Posterior cingulate gyrus (tissue), 11 donors: ENCODE measurements around the gene ESPNL.

Experiments used
- DNase-seq, 10 donors: peaks; one replicate each; pipeline versions ENCODE4 v3.0.0 to v3.0.0-alpha.2; 2020 to 2021; ENCODE audit warnings: mixed read lengths in 3 of 10
- intact Hi-C: fragments of 100-400 bp; cut with DNase I; formaldehyde crosslinking; loops from one replicate; pipeline ENCODE4 v1.15.1; 2023

ESPNL gene

DNA sequence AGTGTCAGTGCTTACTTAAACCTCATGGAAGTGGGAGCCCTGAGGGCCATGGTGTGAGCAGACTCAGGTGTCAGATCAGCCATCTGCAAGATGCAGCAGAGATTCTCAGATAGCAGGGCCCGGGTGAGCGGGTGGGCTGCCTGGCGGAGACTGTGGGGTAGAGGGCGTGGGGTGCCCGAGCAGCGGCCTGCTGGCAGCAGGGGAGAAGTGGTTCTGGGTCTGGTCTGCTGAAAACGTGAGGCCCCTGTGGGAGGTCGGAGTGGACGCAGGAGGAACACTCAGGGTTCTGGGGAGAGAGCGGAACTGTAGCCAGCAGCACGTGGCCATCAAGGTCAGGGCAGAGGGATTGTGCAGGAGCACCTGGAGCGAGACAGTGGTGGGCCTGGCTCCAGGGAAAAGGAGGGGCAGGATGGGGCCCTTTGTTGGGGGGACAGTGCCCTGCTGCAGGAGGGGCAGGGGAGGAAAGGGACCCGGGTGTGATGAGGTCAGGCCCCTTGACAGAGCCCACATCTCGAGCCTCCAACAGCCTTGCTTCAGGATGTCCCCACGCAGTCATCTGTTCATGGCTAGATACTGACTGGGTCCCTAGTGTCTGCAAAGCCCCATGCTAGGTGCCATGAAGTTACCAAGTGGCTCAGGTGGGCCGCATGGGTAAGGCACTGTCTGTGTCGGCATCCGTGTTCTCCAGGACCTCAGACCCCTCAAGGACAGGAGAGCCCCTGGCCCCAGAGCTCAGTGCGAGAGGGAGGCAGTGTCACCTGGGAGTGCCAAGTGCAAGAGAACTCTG, 2.7 kb upstream of the ESPNL start:
- DNase-seq = peak in 3 of 10 donors; percentile 27 to 78 (median 69)
- intact Hi-C loops = no loop called here

DNA sequence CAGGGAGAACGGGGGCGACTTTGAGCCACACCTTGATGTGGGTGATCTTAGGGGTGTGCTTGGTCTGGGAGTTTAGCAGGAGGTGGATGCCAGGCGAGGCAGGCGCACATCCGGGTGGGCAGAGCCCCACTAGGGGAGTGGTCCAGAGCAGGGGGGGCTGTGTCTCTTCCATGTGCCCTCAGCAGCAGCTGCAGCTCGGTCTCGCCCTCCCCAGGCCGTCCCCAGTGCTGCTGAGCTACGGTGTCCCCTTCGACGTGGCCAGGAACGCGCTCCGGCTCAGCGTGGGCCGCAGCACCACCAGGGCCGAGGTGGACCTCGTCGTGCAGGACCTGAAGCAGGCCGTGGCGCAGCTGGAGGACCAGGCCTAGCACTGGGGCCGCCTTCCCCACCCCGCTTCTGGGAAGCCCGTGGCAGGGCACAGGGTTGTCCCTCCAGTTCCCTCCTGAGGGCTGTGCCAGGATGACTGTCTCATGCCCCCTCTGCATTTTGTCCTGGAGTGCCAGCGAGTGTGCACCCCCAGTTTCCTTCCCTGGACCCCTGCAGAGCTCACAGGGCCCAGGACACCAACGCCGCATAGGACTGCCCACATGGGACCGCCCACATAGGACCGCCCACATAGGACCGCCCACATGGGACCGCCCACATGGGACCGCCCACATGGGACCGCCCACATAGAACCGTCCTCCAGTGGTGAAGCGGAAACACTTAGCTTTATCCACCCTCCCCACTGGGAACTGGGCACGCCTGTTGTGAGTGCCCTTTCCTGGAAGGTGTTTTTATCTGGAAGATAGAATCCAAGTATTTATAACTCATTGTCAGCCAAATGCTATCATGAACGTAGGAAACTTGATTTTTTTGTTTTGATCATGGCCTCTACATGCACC, 1.9 kb upstream of the ESPNL start:
- intact Hi-C loops = no loop called here
- DNase-seq = peak in 3 of 10 donors; percentile 53 to 81 (median 80)

DNA sequence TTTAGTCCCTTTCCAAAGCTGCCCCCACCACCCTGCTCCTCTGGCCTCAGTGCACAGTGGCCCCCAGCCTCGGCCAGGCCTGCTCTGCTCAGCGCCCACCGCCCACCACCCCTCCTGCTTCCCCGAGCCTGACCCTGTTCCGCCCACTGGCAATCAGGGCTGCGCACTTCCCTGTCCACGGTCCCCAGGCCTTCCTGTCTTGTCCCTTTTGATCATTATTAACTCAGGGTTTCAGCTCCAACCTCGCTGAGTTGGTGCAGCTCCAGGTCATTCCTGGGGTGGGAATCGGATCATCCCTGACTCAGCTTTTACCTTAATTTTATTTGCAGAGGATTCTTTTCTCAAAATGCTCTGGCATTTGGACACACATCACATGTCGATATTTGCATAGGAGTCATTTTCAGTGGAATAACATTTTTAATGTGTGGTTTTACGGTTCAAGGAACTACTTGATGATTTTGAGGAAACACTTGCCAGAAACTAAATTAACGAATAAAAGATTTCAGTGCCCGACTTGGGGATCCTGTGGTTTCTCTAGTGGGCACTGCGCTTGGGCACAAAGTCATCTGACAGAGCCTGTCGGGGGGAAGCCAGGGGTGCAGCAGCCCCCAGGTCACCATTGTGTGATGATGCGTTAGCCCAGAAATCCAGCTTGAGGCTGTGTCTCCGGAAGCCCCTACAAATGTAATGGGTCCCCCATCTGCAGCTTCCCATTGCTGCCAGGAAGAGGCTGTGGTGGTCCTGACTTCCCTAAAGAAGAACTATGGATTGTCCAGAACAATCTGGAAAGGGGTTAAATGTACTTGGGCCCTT, 1.0 kb upstream of the ESPNL start:
- intact Hi-C loops = no loop called here
- peak in 3 of 10 donors; percentile 45 to 78 (median 61) for DNase-seq

DNA sequence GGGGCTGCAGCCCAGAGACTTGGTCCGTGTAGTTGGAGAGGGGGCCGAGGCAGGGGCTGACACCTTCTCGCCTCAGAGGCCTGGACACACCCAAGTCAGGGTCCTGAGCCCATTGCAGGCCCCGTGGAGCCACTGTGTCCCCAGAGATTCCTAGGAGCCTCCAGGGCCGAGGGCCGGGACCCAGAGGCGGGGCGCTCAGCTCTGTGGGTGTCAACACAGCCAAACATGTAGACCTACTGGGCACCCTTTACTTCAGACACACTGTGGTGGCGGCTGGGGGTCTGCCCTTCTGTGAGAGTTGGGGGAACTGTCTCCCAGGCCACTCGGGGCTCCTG, 459 bp upstream of the ESPNL start:
- intact Hi-C loops = no loop called here
- peak in 1 of 10 donors; percentile 52 for DNase-seq

DNA sequence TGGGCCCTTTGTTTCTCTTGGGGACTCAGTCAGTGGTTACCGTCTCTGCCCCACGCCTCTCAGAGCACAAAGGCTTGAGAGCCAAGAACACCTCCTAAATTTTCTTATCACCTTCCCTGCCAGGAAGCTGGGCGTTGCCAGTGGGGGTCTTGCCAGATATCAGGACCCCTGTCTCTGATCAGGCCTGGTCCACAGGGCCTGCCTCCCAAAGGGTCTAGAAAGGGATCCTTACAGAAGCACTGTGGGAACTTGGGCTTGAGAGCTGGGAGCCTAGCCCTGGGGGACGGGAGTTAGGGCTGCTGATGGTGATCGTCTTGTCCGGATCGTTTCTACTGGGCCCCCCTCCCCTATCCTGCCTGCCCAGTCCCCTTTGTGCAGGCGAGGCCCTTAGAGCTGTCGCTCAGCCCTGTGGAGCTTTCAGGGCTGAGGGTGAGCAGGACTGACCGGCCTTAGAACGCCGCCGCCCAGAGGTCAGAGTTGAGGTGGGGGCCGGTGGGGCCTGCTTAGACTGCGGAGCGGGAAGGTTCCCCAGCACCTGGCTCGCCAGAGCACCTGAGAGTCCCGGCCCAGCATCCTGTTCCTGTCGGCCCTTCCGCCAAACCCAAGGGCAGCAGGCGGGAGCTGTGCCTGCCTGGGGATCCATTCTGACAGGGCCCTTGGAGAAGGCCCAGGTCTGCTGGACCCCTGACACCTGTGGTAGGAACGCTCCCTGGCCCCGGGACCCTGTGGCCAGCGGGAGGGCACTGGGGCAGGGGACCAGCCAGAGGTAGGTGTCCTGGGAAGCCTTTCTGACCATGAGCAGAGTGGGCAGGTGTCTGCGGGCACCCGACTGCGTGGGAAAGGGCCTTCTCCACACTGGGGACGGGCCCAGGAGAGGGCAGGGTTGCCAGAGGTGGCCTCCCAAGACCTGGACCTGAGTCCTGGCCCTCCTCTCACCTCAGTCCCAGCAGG, 956 bp downstream of the ESPNL start:
- DNase-seq = peak in 3 of 10 donors; percentile 48 to 81 (median 72)
- intact Hi-C loops = no loop called here

DNA sequence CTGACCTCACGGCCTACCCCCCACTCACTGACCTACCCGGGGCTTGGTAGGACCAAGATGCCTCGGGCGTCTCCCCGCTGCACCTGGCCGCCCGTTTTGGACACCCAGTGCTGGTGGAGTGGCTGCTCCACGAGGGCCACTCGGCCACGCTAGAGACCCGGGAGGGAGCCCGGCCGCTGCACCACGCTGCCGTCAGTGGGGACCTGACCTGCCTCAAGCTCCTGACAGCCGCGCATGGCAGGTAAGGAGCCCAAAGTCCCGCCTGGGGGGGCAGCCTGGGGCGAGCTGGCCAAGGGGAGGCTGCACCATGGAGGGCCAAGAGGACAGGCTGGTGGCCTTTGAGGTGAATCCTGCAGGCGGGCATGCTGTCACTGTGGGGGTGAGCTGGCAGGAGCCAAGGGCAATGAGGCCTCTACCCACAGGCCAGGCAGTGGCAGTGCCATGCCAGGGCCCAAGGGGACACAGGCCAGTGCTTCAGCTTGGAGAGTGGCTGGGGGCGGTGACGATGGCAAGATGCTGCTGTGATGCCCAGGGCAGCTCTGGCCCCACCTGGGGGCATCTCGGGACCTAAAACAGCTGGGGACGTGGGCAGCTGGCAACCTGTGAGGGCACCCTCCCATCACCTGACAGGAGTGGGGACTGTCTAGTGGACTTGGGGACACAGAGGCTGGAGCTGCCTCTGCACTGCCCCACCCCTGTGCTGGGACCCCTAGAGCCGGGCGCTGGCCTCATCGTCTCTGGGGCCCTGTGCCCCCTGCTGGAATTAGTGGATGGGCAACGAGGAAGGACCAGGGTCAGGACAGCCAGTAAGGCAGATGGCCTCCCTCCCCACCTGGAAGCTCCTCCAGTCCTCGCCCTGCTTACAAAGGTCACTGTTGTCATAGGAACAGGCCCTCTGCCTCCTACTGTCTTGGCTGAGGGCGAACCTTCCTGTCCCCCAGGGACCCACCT, 2.0 kb downstream of the ESPNL start:
- DNase-seq = peak in 3 of 10 donors; percentile 70 to 80 (median 76)
- intact Hi-C loops = no loop called here

DNA sequence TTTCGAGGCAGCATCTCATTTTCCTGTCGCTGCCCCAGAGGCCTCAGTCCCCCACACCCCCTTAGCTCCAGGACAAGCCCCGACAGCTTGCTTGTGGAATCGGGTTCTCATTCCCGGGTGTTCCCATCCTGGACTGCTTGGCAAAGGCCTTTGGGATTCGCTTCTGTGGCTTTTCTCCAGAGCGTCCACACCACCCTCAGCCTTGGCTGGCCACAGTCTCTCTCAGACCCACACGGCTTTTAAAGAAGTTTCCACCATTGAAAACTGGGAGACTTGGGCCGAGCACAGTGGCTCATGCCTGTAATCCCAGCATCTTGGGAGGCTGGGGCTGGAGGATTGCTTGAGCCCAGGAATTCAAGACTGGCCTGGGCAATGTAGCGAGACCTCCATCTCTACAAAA, 2.7 kb downstream of the ESPNL start:
- intact Hi-C loops = no loop called here
- DNase-seq = peak in 2 of 10 donors; percentile 27 to 45

DNA sequence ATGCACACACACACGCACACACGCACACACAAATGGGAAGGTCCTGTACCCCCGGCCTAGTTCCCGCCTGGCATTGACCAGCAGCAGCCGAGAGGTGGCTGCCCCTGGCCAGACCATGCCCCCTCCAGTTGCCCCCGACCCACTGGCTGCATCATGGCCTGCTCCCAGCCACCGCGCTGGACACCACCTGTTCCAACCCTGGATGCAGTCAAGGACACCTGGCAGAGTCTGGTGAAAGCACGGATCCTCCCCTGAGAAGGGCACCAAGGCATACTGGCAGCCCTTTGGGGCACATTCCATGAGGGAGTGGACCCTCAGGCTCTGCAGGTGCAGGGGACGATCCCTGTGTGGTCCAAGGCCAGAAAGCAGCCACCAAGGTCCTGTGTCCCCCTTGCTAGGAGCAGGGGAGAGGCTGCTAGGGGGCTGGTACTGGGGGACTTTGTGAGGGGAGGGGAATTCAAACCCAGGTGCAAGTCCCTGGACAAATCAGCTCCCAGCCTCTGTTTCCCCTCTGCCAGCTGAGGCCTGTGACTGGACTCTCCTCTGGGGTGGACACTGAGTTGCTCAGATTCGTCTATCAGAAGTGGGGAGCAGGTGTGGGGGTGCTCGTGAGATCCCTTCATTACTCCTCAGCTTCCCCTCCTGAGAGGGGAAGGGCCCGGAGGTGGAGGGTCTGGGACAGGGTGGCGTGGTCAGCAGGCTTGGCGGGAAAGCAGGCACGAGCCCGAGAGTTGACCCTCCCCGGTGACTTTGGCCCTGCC, 3.5 kb downstream of the ESPNL start:
- intact Hi-C loops = no loop called here
- DNase-seq = peak in 3 of 10 donors; percentile 32 to 80 (median 52)

DNA sequence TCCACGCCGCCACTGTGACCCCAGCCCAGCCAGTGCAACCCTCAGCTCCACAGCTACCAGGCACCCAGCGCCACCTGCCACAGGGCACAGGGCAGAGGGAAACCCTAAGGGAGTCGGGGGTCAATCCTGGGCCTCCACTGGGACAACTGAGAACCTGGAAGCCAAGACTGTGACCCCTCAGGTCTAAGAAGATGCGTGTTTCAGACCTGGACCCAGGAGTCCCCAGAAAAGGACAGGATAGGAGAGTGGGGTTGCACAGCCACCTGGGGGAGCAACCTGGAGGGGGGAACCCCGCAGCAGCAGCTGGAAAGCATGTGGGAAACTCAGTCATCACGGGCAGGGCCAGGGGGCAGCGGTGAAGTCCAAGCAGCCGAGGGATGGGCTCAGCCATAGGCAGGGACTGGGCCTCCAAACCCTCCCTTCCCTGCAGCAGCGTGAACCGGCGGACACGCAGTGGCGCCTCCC, 4.1 kb downstream of the ESPNL start:
- DNase-seq = peak in 4 of 10 donors; percentile 7 to 70 (median 59)
- intact Hi-C loops = no loop called here

DNA sequence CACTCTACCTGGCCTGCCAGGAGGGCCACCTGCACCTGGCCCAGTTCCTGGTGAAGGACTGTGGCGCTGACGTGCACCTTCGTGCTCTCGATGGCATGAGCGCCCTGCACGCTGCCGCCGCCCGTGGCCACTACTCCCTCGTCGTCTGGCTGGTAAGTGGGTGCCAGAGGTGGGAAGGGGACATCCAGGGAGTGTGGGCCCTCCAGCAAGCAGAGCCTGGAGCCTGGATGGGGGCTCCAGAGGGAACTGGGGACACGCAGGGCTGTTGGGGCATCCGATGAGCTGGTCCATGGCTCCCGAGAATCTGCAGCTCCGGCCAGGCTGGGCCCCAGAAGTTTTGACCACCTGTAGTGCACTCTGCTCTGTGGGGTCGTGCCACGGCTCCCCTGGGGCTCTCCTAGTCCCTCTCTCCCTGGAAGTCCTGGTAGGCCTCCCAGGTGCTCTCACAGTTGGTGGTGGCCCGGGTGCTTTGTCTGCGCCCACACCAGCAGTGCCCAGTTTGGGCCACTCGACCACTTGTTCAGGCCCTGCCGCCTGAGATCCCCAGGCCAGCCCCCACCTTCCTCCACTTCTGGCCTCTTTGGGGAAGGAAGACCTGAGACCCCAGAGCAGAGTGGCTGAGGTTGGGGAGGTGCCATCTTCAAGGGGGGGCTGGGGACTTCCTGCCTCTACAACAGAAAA, 4.7 kb downstream of the ESPNL start:
- intact Hi-C loops = no loop called here
- DNase-seq = peak in 4 of 10 donors; percentile 2 to 81 (median 63)

DNA sequence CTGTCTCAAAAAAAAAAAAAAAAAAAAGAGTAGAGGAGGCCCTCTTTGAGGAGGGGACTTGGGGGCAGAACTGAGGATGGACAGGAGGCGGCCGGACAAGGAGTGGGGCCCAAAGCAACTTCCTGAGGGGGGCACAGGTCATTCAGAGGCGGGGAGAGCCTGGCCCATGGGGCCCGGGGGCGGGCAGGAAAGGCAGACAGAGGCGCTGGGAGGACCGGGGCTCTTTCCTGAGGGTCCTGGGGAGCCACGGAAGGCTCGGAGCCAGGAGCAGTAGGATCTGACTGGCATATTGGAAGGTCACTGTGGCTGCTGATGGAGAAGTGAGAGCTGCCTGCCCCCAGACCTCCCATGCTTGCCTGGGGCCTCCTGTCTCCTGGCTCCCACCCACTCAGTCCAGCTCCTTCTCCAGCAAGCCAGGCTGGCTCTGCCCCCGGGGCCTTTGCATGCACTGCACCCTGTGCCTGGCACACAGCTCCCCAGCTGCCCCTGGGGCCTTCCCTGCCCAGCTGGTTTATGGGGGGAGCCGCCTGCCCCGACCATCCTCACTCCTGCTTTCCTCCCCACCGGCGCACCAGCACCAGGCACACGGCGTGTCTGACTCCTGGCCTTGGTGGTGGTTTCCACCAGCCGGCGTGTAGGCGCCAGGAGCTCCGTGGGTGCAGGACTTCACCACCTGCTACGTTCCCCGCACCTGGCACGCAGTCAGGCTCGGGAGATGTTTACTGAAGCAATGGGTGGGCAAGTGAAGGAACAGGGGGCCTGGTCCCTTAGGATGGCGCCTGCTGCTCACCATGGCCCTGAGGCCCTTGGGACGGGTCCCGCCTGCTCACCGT, 5.6 kb downstream of the ESPNL start:
- peak in 7 of 10 donors; percentile 9 to 83 (median 27) for DNase-seq
- intact Hi-C loops = no loop called here

DNA sequence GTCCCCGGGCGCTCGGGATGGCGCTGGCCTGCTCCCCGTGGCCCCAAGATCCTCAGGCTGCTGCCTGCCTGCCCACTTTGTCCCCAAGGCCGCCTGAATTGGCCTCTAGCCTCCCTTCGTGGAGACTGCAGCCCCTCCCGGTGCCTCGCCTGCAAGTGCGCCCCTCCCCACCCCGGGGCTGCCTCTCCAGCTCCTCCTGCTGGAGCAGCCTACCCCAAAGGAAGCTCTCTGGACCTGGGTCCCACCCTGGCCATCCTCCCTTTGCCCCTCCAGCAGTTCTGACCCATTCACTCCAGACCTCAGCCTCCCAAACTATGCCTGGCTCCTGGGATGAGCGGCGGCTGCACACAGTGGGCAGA, 6.2 kb downstream of the ESPNL start:
- intact Hi-C loops = no loop called here
- DNase-seq = peak in 2 of 10 donors; percentile 2 to 7

DNA sequence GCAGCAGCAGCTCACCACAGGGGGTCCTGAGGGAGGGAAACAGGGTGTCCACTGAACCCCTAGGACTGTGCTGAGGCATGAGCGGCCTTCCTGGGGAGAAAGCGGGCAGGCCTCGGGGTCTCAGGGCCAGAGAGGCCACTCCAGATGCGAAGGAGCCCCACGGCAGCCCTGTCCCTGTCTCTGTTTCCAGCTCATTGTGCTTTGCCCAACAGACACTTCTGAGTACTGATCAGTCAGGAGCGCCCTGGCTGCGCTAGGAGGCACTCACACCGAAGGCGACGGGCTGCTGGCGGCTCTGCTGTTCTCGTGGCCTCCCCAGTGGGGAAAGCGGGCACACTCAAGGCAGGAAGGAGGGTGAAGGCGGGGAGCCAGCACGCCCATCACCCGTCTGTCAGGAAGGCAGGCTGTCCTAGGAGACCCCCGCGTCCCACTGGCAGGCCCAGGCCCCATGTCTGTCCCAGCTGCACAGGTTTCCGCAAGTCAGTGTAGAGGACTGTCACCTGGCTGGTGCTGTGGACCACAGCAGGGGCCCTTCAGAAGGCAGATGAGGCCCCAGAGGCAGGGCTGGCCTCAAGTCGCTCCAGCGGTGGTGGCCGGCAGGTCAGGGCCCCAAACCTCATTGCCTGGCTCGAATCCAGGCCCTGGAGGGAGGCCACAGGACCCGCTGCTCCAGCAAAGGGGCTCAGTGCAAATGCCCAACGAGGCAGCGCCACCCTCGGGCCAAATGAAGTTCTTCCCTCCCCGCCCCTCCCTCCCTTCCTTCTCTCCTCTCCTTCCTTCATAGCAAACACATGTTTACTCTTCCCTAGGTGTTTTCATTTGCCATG, 6.8 kb downstream of the ESPNL start:
- DNase-seq = peak in 5 of 10 donors; percentile 8 to 84 (median 50)
- intact Hi-C loops = no loop called here

DNA sequence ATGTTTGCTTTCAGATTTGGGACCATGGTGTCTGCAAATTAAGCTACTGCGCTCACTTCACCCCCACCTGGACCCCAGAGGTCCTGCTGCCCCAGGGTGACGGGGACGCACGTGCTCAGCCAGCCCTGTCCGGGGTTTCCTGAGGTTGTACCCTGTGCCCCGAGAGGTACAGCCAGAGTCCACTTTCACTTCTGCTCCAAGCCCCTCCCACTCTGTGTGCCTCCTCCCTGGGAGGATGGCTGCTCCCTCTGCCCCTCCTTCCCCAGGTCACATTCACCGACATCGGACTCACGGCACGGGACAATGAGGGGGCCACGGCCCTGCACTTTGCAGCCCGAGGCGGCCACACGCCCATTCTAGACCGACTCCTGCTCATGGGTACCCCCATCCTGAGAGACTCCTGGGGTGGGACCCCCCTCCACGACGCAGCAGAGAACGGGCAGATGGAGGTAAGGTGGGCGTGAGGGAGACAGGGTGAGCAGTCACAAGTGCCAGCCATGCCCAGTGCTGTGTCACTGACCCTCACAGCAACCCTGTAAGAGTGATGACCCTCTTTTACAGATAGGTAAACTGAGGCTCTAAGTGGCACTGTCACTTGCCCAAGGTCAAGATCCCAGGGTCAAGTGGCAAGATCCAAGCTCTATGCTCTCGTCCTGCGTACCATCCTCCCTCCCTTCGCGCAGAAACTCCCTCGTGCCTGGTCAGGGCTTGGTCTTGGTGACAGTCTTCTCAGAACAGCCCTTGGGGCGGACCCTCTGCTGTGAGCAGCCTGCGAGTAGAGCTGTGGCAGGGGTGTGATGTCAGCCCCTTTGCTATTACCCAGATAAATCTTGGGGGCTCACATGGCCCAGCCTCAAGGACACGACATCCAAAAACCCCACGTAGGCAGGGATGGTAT, 7.6 kb downstream of the ESPNL start:
- intact Hi-C loops = no loop called here
- peak in 4 of 10 donors; percentile 2 to 64 (median 59) for DNase-seq
